ENCODE results near the gene VENTX.
"Not testable (repeated sequence)": the region's sequence is repeated elsewhere in the genome, so short reads cannot be mapped to it uniquely, and the experiment has no call there.

The VENTX gene

GRCh38 chr10:133253361-133253955, 15.8 kb downstream of the VENTX start:
- H3K4me3 ChIP-seq (ENCODE audit: low read depth, low read length): no peak overlapping the region

GRCh38 chr10:133254421-133255120, 16.9 kb downstream of the VENTX start:
- H3K4me3 ChIP-seq (ENCODE audit: low read depth, low read length): no peak overlapping the region

GRCh38 chr10:133255323-133255722, 17.7 kb downstream of the VENTX start:
- no peak overlapping the region for H3K4me3 ChIP-seq (ENCODE audit: low read depth, low read length)

- peak overlapping the region; percentile 13 for H3K4me3 ChIP-seq (ENCODE audit: low read depth, low read length)
Observed at GRCh38 chr10:133257489-133258065, 19.9 kb downstream of the VENTX start.

- no peak overlapping the region for H3K4me3 ChIP-seq (ENCODE audit: low read depth, low read length)
Observed at GRCh38 chr10:133258066-133258817, 20.6 kb downstream of the VENTX start.

- H3K4me3 ChIP-seq (ENCODE audit: low read depth, low read length): no peak overlapping the region
Observed at GRCh38 chr10:133258818-133259601, 21.4 kb downstream of the VENTX start.

GRCh38 chr10:133259602-133259989, 21.9 kb downstream of the VENTX start:
- no peak overlapping the region for H3K4me3 ChIP-seq (ENCODE audit: low read depth, low read length)

GRCh38 chr10:133260895-133261725, 23.5 kb downstream of the VENTX start:
- H3K4me3 ChIP-seq (ENCODE audit: low read depth, low read length): peak overlapping the region; percentile 48

GRCh38 chr10:133261726-133262325, 24.2 kb downstream of the VENTX start:
- H3K4me3 ChIP-seq (ENCODE audit: low read depth, low read length): peak overlapping the region; percentile 48

- H3K4me3 ChIP-seq (ENCODE audit: low read depth, low read length): no peak overlapping the region
Observed at GRCh38 chr10:133262696-133263095, 25.0 kb downstream of the VENTX start.

GRCh38 chr10:133263674-133264073, 26.0 kb downstream of the VENTX start:
- H3K4me3 ChIP-seq (ENCODE audit: low read depth, low read length): no peak overlapping the region

GRCh38 chr10:133264461-133264860, 26.8 kb downstream of the VENTX start:
- no peak overlapping the region for H3K4me3 ChIP-seq (ENCODE audit: low read depth, low read length)

GRCh38 chr10:133265052-133265451, 27.4 kb downstream of the VENTX start:
- not testable (repeated sequence) for H3K4me3 ChIP-seq (ENCODE audit: low read depth, low read length)

- no peak overlapping the region for H3K4me3 ChIP-seq (ENCODE audit: low read depth, low read length)
Observed at GRCh38 chr10:133266056-133266795, 28.6 kb downstream of the VENTX start.

GRCh38 chr10:133267293-133267692, 29.6 kb downstream of the VENTX start:
- no peak overlapping the region for H3K4me3 ChIP-seq (ENCODE audit: low read depth, low read length)

GRCh38 chr10:133267829-133268228, 30.2 kb downstream of the VENTX start:
- H3K4me3 ChIP-seq (ENCODE audit: low read depth, low read length): no peak overlapping the region

- no peak overlapping the region for H3K4me3 ChIP-seq (ENCODE audit: low read depth, low read length)
Observed at GRCh38 chr10:133268532-133268931, 30.9 kb downstream of the VENTX start.

GRCh38 chr10:133269367-133269766, 31.7 kb downstream of the VENTX start:
- H3K4me3 ChIP-seq (ENCODE audit: low read depth, low read length): no peak overlapping the region

GRCh38 chr10:133270204-133270603, 32.5 kb downstream of the VENTX start:
- H3K4me3 ChIP-seq (ENCODE audit: low read depth, low read length): no peak overlapping the region
